HUES48 (cell line): ENCODE measurements around the gene ATG9A.

Experiments
- H3K27ac ChIP-seq: one replicate; pipeline ENCODE4 v1.7.0; 2013; ENCODE audit warnings: low read depth, low read length, inconsistent platforms
- H3K27me3 ChIP-seq: 2 replicates; pipeline ENCODE4 v1.6.1; 2013; ENCODE audit warnings: mild to moderate bottlenecking, low read length; ENCODE audit not compliant: control insufficient read depth, insufficient read depth
- H3K36me3 ChIP-seq: 2 replicates; pipeline ENCODE4 v1.6.1; 2013; ENCODE audit warnings: low read length; ENCODE audit not compliant: control insufficient read depth, insufficient read depth
- H3K4me1 ChIP-seq: 2 replicates; pipeline ENCODE4 v1.6.1; 2013; ENCODE audit warnings: mild to moderate bottlenecking, low read length; ENCODE audit not compliant: control insufficient read depth, insufficient read depth
- H3K4me3 ChIP-seq: 2 replicates; pipeline ENCODE4 v1.5.1; 2013; ENCODE audit warnings: mild to moderate bottlenecking, low read depth, low read length
- H3K9ac ChIP-seq: 2 replicates; pipeline ENCODE4 v1.6.1; 2013; ENCODE audit warnings: mild to moderate bottlenecking, low read depth, low read length, moderate library complexity
- H3K9me3 ChIP-seq: 2 replicates; pipeline ENCODE4 v1.6.1; 2013; ENCODE audit warnings: low read length; ENCODE audit not compliant: control insufficient read depth, insufficient read depth

Gene ATG9A

GRCh38 chr2:219229305-219230058, at the start of gene ATG9A, which contains the start of gene ANKZF1:
Gene ATG9A, minus strand, starts transcription at chr2:219229636. Its CDS starts 1,612 bp downstream, at chr2:219228024.
Gene ANKZF1, plus strand, starts transcription at chr2:219229806. Its CDS starts 452 bp downstream, at chr2:219230258.
- Histone ChIP-seq H3K27me3 (no peaks in the 10 kb centered on the region), H3K27ac (peak within 1 kb of the TSS; percentile 88)

GRCh38 chr2:219278655-219279150, 49.3 kb upstream of the ATG9A start:
- Histone ChIP-seq H3K36me3 (peaks cover 24% of the 10 kb centered on the region), H3K4me3 (peak overlapping the region; percentile 58), H3K27me3 (no peaks in the 10 kb centered on the region), H3K27ac (peak overlapping the region; percentile 89), H3K9me3 (no peaks in the 10 kb centered on the region), H3K9ac (no peak overlapping the region), H3K4me1 (peaks cover 29% of the 10 kb centered on the region)

More at GRCh38 chr2:219229305-219230058, at the start of gene ATG9A, which contains the start of gene ANKZF1:
- H3K4me3 ChIP-seq, result peak within 1 kb of the TSS; percentile 86
- peaks cover 51% of the 10 kb centered on the region for H3K36me3 ChIP-seq
- peaks cover 5% of the 10 kb centered on the region; the same call in 1 of the 2 replicates for H3K4me1 ChIP-seq
- H3K9me3 ChIP-seq, result no peaks in the 10 kb centered on the region
- peak within 1 kb of the TSS; percentile 77 for H3K9ac ChIP-seq

GRCh38 chr2:219277703-219278654, 48.5 kb upstream of the ATG9A start:
- no peak overlapping the region for H3K9ac ChIP-seq
- peak overlapping the region; percentile 58 for H3K4me3 ChIP-seq
- no peaks in the 10 kb centered on the region for H3K27me3 ChIP-seq
- H3K9me3 ChIP-seq, result no peaks in the 10 kb centered on the region
- peaks cover 17% of the 10 kb centered on the region for H3K36me3 ChIP-seq
- peaks cover 29% of the 10 kb centered on the region for H3K4me1 ChIP-seq
- peak overlapping the region; percentile 89 for H3K27ac ChIP-seq

DNA sequence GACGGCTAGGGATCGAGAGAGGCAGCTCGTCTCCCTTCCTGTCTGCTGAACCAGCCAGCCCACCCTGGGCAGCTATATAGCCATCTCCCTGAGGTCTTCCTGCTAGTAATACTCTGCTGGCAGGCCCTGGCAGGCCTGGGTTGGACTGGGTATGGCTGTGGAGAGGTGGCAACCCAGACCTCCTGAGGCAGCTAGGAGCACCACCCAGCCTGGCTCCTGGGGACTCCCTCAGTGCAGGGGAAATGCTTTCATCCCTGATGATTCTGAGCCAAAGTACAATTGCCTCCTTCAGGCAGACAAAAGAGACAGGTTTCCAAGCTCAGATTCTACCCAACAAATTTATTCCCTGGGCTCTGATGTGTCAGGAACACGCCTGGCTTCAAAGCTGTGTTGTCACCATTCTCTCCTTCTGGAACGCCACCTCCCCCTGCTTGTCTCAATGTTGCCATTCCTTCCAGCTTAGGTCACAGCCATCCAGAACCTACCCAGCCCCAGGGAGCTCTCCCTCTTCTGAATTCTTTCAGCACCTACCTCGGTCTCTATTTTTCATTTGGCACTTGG, 45.0 kb upstream of the ATG9A start:
- peaks cover 4% of the 10 kb centered on the region; the same call in 1 of the 2 replicates for H3K27me3 ChIP-seq
- H3K4me3 ChIP-seq, result no peak overlapping the region
- no peak overlapping the region for H3K9ac ChIP-seq
- peaks cover 24% of the 10 kb centered on the region for H3K4me1 ChIP-seq
- no peaks in the 10 kb centered on the region for H3K9me3 ChIP-seq
- H3K27ac ChIP-seq, result peak overlapping the region; percentile 81
- H3K36me3 ChIP-seq, result no peaks in the 10 kb centered on the region

DNA sequence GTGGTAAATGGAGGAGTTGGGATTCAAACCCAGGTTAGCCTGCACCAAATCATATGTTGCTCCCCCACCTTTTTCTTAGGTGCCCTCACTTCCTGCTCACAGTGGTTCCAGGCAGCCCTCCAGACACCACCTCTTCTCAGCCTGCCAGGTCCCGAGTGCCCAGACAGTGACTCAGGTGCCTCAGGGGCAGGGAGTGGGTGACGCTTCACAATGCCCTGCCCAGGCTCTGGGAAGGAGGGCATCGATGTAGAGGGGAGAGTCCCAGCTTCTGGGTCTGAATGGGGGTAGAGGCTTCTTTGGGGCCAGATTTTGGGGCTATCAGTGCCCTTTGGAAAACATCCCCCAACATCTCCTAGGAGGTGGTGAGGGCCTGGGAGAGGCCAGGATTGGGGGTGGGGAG, 44.5 kb upstream of the ATG9A start:
- peaks cover 4% of the 10 kb centered on the region; the same call in 1 of the 2 replicates for H3K27me3 ChIP-seq
- H3K27ac ChIP-seq, result peak overlapping the region; percentile 81
- H3K4me3 ChIP-seq, result no peak overlapping the region
- H3K36me3 ChIP-seq, result no peaks in the 10 kb centered on the region
- H3K4me1 ChIP-seq, result peaks cover 24% of the 10 kb centered on the region
- H3K9ac ChIP-seq, result no peak overlapping the region
- H3K9me3 ChIP-seq, result no peaks in the 10 kb centered on the region

- no peak overlapping the region for H3K4me3 ChIP-seq
- H3K9ac ChIP-seq, result no peak overlapping the region
- H3K27me3 ChIP-seq, result peaks cover 4% of the 10 kb centered on the region; the same call in 1 of the 2 replicates
- no peaks in the 10 kb centered on the region for H3K36me3 ChIP-seq
- H3K27ac ChIP-seq, result no peak overlapping the region
- H3K4me1 ChIP-seq, result peaks cover 16% of the 10 kb centered on the region
- no peaks in the 10 kb centered on the region for H3K9me3 ChIP-seq
Measured at GRCh38 chr2:219272995-219273394, 43.6 kb upstream of the ATG9A start.

DNA sequence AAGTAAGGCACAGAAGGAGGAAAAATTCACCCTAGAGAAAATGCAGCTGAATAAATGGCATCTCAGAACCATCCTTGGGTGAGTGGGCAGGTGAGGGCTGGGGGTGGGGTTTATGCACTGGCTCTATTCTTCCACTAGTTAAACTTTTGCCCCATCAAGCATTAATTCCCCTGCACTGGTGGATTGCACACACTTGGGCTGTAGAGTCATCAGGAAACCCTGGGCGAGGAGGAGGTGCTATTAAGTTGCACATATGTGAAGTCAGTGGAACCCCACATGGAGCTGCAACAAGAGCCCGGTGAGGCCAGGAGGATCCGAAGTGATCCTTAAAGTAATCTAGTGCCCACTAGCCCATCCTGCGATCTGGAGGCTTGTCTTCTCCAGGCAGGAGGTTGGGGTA, 42.9 kb upstream of the ATG9A start:
- Histone ChIP-seq H3K9ac (no peak overlapping the region), H3K27me3 (peaks cover 4% of the 10 kb centered on the region; the same call in 1 of the 2 replicates), H3K36me3 (no peaks in the 10 kb centered on the region), H3K4me3 (no peak overlapping the region), H3K9me3 (no peaks in the 10 kb centered on the region), H3K4me1 (peaks cover 10% of the 10 kb centered on the region), H3K27ac (no peak overlapping the region)

DNA sequence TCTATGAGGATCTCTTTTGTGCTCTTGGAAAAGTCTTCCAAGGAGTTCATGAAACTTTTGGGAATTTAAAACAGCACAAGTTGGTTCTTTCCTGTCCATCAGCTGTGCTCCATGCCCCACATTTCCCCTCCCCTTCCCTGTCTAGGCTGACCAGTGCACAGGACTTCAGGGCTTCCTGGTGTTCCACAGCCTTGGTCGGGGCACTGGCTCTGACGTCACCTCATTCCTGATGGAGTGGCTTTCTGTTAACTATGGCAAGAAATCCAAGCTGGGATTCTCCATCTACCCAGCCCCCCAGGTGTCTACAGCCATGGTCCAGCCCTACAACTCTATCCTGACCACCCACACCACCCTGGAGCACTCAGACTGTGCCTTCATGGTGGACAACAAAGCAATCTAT, 41.6 kb upstream of the ATG9A start:
- no peak overlapping the region for H3K27ac ChIP-seq
- no peak overlapping the region for H3K9ac ChIP-seq
- H3K9me3 ChIP-seq, result no peaks in the 10 kb centered on the region
- no peaks in the 10 kb centered on the region for H3K36me3 ChIP-seq
- H3K4me1 ChIP-seq, result peaks cover 6% of the 10 kb centered on the region
- peaks cover 8% of the 10 kb centered on the region; the same call in 1 of the 2 replicates for H3K27me3 ChIP-seq
- no peak overlapping the region for H3K4me3 ChIP-seq

- Histone ChIP-seq H3K9me3 (no peaks in the 10 kb centered on the region), H3K9ac (no peak overlapping the region), H3K27me3 (peaks cover 8% of the 10 kb centered on the region; the same call in 1 of the 2 replicates), H3K36me3 (no peaks in the 10 kb centered on the region), H3K4me1 (peaks cover 6% of the 10 kb centered on the region), H3K27ac (no peak overlapping the region), H3K4me3 (no peak overlapping the region)
Measured at GRCh38 chr2:219270055-219270372, 40.6 kb upstream of the ATG9A start.

DNA sequence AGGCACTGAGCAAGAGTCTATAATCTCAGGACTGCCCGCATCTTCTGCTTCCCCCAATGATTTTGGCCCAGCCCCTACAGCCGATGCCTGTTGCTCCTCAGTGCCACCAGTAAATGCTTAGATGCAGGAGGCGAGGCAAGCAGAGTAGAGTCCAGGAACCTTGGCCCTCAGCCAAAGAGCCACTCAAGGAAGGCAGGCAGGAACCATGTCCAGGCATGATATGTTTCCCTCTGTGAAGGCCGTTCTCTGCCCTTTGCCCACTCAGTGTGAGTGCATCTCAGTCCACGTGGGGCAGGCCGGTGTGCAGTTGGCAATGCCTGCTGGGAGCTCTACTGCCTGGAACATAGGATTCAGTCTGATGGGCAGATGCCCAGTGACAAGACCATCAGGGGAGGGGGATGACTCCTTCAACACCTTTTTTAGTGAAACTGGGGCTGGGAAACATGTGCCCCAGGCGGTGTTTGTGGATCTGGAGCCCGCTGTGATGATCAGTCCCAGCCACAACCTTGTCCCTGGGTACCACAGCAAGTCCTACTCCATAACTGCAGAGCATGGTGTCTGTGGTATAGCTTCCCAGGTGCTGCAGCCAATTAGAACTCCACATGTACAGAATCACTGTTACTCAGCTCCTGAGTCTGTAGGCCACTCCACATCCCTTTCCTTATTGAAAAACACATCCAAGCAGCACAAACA, 40.1 kb upstream of the ATG9A start:
- Histone ChIP-seq H3K4me3 (no peak overlapping the region), H3K9me3 (no peaks in the 10 kb centered on the region), H3K27me3 (peaks cover 8% of the 10 kb centered on the region; the same call in 1 of the 2 replicates), H3K27ac (no peak overlapping the region), H3K36me3 (no peaks in the 10 kb centered on the region), H3K9ac (no peak overlapping the region), H3K4me1 (peaks cover 5% of the 10 kb centered on the region)
